ENCODE measurements around the gene PLA2G10.

PLA2G10 gene

DNA sequence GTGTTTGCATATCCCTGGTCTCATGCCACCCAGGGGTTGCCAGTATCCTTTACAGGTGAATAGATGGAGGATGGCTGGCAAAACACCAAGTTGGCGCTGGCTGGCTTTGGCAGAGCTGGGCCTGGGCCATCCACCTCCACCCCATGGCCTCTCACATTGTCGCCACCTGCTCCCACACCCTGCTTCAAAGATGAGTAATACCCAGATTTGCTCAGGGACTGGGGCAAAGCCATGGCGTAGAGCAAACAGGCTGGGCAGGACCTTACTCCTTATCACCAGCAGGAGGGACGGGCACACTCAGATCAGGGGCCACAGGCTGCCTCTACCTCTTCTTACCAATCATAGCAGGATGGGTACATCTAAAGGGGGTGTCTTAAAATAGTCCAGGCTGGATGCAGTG lies 24.3 kb downstream of the PLA2G10 start:
- no peak for DNase-seq (ENCODE audit: low spot score)
- no peak overlapping the region for H3K4ac ChIP-seq (ENCODE audit: low read length)

DNA sequence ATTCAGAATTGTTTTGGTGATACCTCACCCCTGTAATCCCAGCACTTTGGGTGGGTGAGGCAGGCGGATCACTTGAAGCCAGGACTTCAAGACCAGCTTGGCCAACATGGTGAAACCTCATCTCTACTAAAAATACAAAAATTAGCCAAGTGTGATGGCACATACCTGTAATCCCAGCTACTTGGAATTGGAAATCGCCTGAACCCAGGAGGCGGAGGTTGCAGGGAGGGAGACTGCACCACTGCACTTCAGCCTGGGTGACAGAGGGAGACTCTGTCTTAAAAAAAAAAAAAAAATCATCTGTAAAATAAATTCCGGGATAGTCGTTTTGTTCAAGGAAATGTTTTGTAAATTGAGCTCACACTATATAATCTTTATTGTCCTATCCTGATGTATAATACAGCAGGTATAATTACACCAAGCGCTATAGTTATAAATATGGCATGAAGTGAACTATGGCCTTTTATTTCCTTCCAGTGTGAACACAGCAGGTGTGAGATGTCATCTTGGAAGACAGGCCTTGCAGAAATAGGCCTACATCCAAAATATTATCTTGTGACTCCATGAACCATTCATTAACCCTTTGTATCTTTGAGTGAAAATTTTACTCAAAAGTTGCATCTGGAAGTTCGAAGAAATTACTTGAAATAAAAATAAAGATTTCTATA lies 25.4 kb downstream of the PLA2G10 start:
- no peak overlapping the region for H3K4ac ChIP-seq (ENCODE audit: low read length)
- H3K4me3 ChIP-seq (ENCODE audit: low read length in 2 of 2) = no peak overlapping the region
- H2AFZ ChIP-seq (ENCODE audit: low read length) = no peak overlapping the region
- DNase-seq (ENCODE audit: low spot score) = no peak
- no peaks in the 10 kb centered on the region for H3K79me1 ChIP-seq (ENCODE audit: low read depth, low read length)
- H3K4me2 ChIP-seq (ENCODE audit: insufficient read depth, low read length, poor library complexity, severe bottlenecking) = no peak overlapping the region
- no peaks in the 10 kb centered on the region for H3K27me3 ChIP-seq (ENCODE audit: control insufficient read depth in 3 of 3, insufficient read depth in 3 of 3, low read depth in 1 of 3, low read length in 3 of 3)
- no peak overlapping the region for H4K8ac ChIP-seq (ENCODE audit: low read depth, low read length)
- H3K9ac ChIP-seq (ENCODE audit: low read depth, low read length, poor library complexity) = no peak overlapping the region
- H3K36me3 ChIP-seq (replicated peaks in 1 of 2; ENCODE audit: control insufficient read depth in 2 of 2, insufficient read depth in 2 of 2, low read length in 2 of 2) = peaks cover 22 to 60% of the 10 kb centered on the region in 2 donors
- H4K91ac ChIP-seq (ENCODE audit: low read depth, low read length, poor library complexity) = no peak overlapping the region
- H2BK120ac ChIP-seq (ENCODE audit: low read depth, low read length) = no peak overlapping the region
- no peak overlapping the region for H3K27ac ChIP-seq (replicated peaks; ENCODE audit: low read length)
- H2BK5ac ChIP-seq (ENCODE audit: low read length) = no peak overlapping the region
- H2BK12ac ChIP-seq (ENCODE audit: low read length) = no peak overlapping the region
- no peak overlapping the region for H3K14ac ChIP-seq (ENCODE audit: low read length)
- H2AK5ac ChIP-seq (ENCODE audit: low read depth, low read length) = no peak overlapping the region
- H3K4me1 ChIP-seq (ENCODE audit: control insufficient read depth in 2 of 2, insufficient read depth in 1 of 2, low read depth in 1 of 2, low read length in 2 of 2) = no peaks in the 10 kb centered on the region
- WGBS, 2 donors (ENCODE audit: extremely low coverage in 2 of 2, insufficient read length in 2 of 2, insufficient replicate concordance in 1 of 2) = no CpG with 5 or more reads among the region's 7 CpGs
- no peak overlapping the region for H2BK15ac ChIP-seq (ENCODE audit: low read length)
- no peak overlapping the region for H3K23ac ChIP-seq (ENCODE audit: low read depth, low read length, poor library complexity)
- no peak overlapping the region for H3K18ac ChIP-seq (ENCODE audit: low read length)
- H3K9me3 ChIP-seq (replicated peaks in 1 of 2; ENCODE audit: control insufficient read depth in 2 of 2, insufficient read depth in 1 of 2, low read depth in 1 of 2, low read length in 2 of 2) = no peaks in the 10 kb centered on the region

More for the DNA sequence above, 24.3 kb downstream of the PLA2G10 start:
- Histone ChIP-seq H4K8ac (ENCODE audit: low read depth, low read length) (no peak overlapping the region), H3K9ac (ENCODE audit: low read depth, low read length, poor library complexity) (no peak overlapping the region), H3K9me3 (replicated peaks in 1 of 2; ENCODE audit: control insufficient read depth in 2 of 2, insufficient read depth in 1 of 2, low read depth in 1 of 2, low read length in 2 of 2) (no peaks in the 10 kb centered on the region), H3K4me2 (ENCODE audit: insufficient read depth, low read length, poor library complexity, severe bottlenecking) (no peak overlapping the region), H3K4me1 (ENCODE audit: control insufficient read depth in 2 of 2, insufficient read depth in 1 of 2, low read depth in 1 of 2, low read length in 2 of 2) (no peaks in the 10 kb centered on the region), H2BK5ac (ENCODE audit: low read length) (no peak overlapping the region), H2BK120ac (ENCODE audit: low read depth, low read length) (no peak overlapping the region), H2BK12ac (ENCODE audit: low read length) (no peak overlapping the region), H3K36me3 (replicated peaks in 1 of 2; ENCODE audit: control insufficient read depth in 2 of 2, insufficient read depth in 2 of 2, low read length in 2 of 2) (peaks cover 16 to 49% of the 10 kb centered on the region in 2 donors), H4K91ac (ENCODE audit: low read depth, low read length, poor library complexity) (no peak overlapping the region), H2AFZ (ENCODE audit: low read length) (no peak overlapping the region), H3K27ac (replicated peaks; ENCODE audit: low read length) (no peak overlapping the region), H2BK15ac (ENCODE audit: low read length) (no peak overlapping the region), H3K4me3 (ENCODE audit: low read length in 2 of 2) (no peak overlapping the region), H3K14ac (ENCODE audit: low read length) (no peak overlapping the region), H3K23ac (ENCODE audit: low read depth, low read length, poor library complexity) (peak overlapping the region; percentile 44), H3K79me1 (ENCODE audit: low read depth, low read length) (no peaks in the 10 kb centered on the region), H3K27me3 (ENCODE audit: control insufficient read depth in 3 of 3, insufficient read depth in 3 of 3, low read depth in 1 of 3, low read length in 3 of 3) (no peaks in the 10 kb centered on the region), H3K18ac (ENCODE audit: low read length) (no peak overlapping the region), H2AK5ac (ENCODE audit: low read depth, low read length) (no peak overlapping the region)
- no CpG with 5 or more reads among the region's 4 CpGs for WGBS, 2 donors (ENCODE audit: extremely low coverage in 2 of 2, insufficient read length in 2 of 2, insufficient replicate concordance in 1 of 2)

DNA sequence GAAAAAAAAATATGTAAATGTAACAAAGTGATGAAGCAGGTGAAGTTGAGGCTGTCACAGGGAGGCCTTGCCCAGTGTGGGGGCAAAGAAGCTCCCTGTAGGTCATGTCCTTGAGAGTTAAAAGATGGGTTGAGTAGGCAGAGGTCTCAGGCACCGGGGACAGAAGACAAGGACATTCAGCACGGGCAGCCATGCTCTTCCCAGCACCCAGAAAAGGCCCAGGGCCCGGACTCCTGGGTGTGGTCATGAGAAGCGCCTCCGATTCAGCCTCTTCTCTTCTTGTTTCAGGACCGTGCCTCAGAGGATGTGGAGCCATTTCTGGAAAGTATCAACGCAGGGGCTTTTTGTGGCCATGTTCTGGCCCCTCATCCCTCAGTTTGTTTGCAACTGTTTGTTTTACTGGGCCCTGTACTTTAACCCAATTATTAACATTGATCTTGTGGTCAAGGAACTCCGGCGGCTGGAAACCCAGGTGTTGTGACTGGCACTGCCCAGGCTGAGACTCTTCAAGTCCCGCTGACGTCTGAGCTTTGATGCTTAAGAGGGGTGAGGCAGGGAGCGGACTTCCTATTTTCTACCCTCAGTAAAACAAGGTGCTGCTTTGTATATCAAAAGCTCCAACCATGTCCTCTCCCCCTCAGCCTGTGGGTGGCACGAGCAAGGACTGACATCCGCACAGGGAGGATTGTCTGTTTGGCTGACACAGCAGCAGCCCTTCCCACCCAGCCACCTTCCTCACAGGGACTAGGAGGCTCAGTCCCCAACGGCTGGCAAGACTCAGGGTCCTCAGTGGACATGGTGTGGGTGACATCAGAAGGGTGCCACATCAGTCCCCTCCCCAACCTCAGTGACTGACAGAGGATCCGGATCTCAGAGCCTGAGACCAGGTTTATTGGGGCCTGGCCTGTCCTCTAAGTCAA lies 26.5 kb downstream of the PLA2G10 start:
- no peak overlapping the region for H2BK15ac ChIP-seq (ENCODE audit: low read length)
- H3K18ac ChIP-seq (ENCODE audit: low read length) = no peak overlapping the region
- no peaks in the 10 kb centered on the region for H3K4me1 ChIP-seq (ENCODE audit: control insufficient read depth in 2 of 2, insufficient read depth in 1 of 2, low read depth in 1 of 2, low read length in 2 of 2)
- no peak overlapping the region for H3K9ac ChIP-seq (ENCODE audit: low read depth, low read length, poor library complexity)
- no peak overlapping the region for H2BK12ac ChIP-seq (ENCODE audit: low read length)
- no peak for DNase-seq (ENCODE audit: low spot score)
- no peak overlapping the region for H3K4me3 ChIP-seq (ENCODE audit: low read length in 2 of 2)
- H2AK5ac ChIP-seq (ENCODE audit: low read depth, low read length) = no peak overlapping the region
- H3K4ac ChIP-seq (ENCODE audit: low read length) = no peak overlapping the region
- no peak overlapping the region for H4K91ac ChIP-seq (ENCODE audit: low read depth, low read length, poor library complexity)
- no peak overlapping the region for H3K23ac ChIP-seq (ENCODE audit: low read depth, low read length, poor library complexity)
- no peak overlapping the region for H3K4me2 ChIP-seq (ENCODE audit: insufficient read depth, low read length, poor library complexity, severe bottlenecking)
- no peaks in the 10 kb centered on the region for H3K9me3 ChIP-seq (replicated peaks in 1 of 2; ENCODE audit: control insufficient read depth in 2 of 2, insufficient read depth in 1 of 2, low read depth in 1 of 2, low read length in 2 of 2)
- no peaks in the 10 kb centered on the region for H3K27me3 ChIP-seq (ENCODE audit: control insufficient read depth in 3 of 3, insufficient read depth in 3 of 3, low read depth in 1 of 3, low read length in 3 of 3)
- no peaks in the 10 kb centered on the region for H3K79me1 ChIP-seq (ENCODE audit: low read depth, low read length)
- no peak overlapping the region for H2BK120ac ChIP-seq (ENCODE audit: low read depth, low read length)
- H2AFZ ChIP-seq (ENCODE audit: low read length) = no peak overlapping the region
- no peak overlapping the region for H3K14ac ChIP-seq (ENCODE audit: low read length)
- H2BK5ac ChIP-seq (ENCODE audit: low read length) = no peak overlapping the region
- no CpG with 5 or more reads among the region's 16 CpGs for WGBS, 2 donors (ENCODE audit: extremely low coverage in 2 of 2, insufficient read length in 2 of 2, insufficient replicate concordance in 1 of 2)
- H4K8ac ChIP-seq (ENCODE audit: low read depth, low read length) = no peak overlapping the region
- H3K36me3 ChIP-seq (replicated peaks in 1 of 2; ENCODE audit: control insufficient read depth in 2 of 2, insufficient read depth in 2 of 2, low read length in 2 of 2) = peaks cover 24 to 69% of the 10 kb centered on the region in 2 donors
- no peak overlapping the region for H3K27ac ChIP-seq (replicated peaks; ENCODE audit: low read length)

DNA sequence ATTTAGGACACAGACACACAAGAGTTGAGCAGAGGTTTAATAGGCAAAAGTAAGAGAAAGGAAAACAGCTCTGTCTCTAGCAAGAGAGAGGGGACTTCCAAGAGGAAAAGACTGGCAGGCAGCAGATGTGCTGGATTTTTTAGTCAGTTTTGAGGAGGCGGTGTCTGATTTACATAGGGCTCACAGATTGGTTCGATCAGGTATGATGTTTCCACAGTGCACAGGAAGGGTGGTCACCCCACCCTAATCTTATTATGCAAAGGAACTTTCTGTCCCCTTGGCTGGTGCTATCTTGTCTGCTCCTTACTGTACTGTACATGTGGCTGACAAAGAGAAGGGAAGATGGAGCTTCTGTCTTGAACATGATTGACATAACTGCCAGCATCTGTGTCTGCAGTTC lies 36.0 kb downstream of the PLA2G10 start:
- Histone ChIP-seq H4K91ac (ENCODE audit: low read depth, low read length, poor library complexity) (no peak overlapping the region), H2BK120ac (ENCODE audit: low read depth, low read length) (no peak overlapping the region), H2BK5ac (ENCODE audit: low read length) (no peak overlapping the region), H3K23ac (ENCODE audit: low read depth, low read length, poor library complexity) (no peak overlapping the region), H3K4ac (ENCODE audit: low read length) (no peak overlapping the region), H3K27me3 (ENCODE audit: control insufficient read depth in 3 of 3, insufficient read depth in 3 of 3, low read depth in 1 of 3, low read length in 3 of 3) (no peaks in the 10 kb centered on the region), H4K8ac (ENCODE audit: low read depth, low read length) (no peak overlapping the region), H3K79me1 (ENCODE audit: low read depth, low read length) (peaks cover 1% of the 10 kb centered on the region), H2AFZ (ENCODE audit: low read length) (no peak overlapping the region), H3K36me3 (replicated peaks in 1 of 2; ENCODE audit: control insufficient read depth in 2 of 2, insufficient read depth in 2 of 2, low read length in 2 of 2) (peaks cover 33 to 86% of the 10 kb centered on the region in 2 donors), H2BK12ac (ENCODE audit: low read length) (no peak overlapping the region), H3K9ac (ENCODE audit: low read depth, low read length, poor library complexity) (no peak overlapping the region), H3K9me3 (replicated peaks in 1 of 2; ENCODE audit: control insufficient read depth in 2 of 2, insufficient read depth in 1 of 2, low read depth in 1 of 2, low read length in 2 of 2) (no peaks in the 10 kb centered on the region), H2BK15ac (ENCODE audit: low read length) (no peak overlapping the region), H3K27ac (replicated peaks; ENCODE audit: low read length) (no peak overlapping the region), H3K4me2 (ENCODE audit: insufficient read depth, low read length, poor library complexity, severe bottlenecking) (no peak overlapping the region), H3K4me1 (ENCODE audit: control insufficient read depth in 2 of 2, insufficient read depth in 1 of 2, low read depth in 1 of 2, low read length in 2 of 2) (no peaks in the 10 kb centered on the region), H2AK5ac (ENCODE audit: low read depth, low read length) (no peak overlapping the region), H3K14ac (ENCODE audit: low read length) (no peak overlapping the region), H3K4me3 (ENCODE audit: low read length in 2 of 2) (no peak overlapping the region), H3K18ac (ENCODE audit: low read length) (no peak overlapping the region)
- no peak for DNase-seq (ENCODE audit: low spot score)
- WGBS, 2 donors (ENCODE audit: extremely low coverage in 2 of 2, insufficient read length in 2 of 2, insufficient replicate concordance in 1 of 2) = no CpG with 5 or more reads among the region's 2 CpGs
